NCI-H526 (cell line): ENCODE data around the gene STAC3.

Experiments
- DNase-seq, 2 experiments: peaks; one replicate each; lab custom pipeline; 2025; lab: John Stamatoyannopoulos, UW

Gene STAC3

GRCh38 chr12:57236201-57236924, 14.6 kb downstream of the STAC3 start:
- peak in 1 of 2 experiments; percentile 73 for DNase-seq

- DNase-seq = no peak
Measured at GRCh38 chr12:57235728-57236131, 15.3 kb downstream of the STAC3 start.

- peak; percentile 73 to 87 for DNase-seq
Measured at GRCh38 chr12:57235017-57235727, 15.8 kb downstream of the STAC3 start.

- DNase-seq = no peak
Measured at GRCh38 chr12:57234571-57235016, 16.4 kb downstream of the STAC3 start.

- no peak for DNase-seq
Measured at GRCh38 chr12:57234233-57234570, 16.8 kb downstream of the STAC3 start.

- no peak for DNase-seq
Measured at GRCh38 chr12:57233357-57234232, 17.4 kb downstream of the STAC3 start.

- no peak for DNase-seq
Measured at GRCh38 chr12:57232156-57232756, 18.7 kb downstream of the STAC3 start.

GRCh38 chr12:57231276-57232021, 19.5 kb downstream of the STAC3 start:
- no peak for DNase-seq

GRCh38 chr12:57230381-57231155, 20.4 kb downstream of the STAC3 start:
- DNase-seq = no peak

GRCh38 chr12:57229634-57230380, 21.2 kb downstream of the STAC3 start, which contains the start of gene SHMT2:
Gene SHMT2, plus strand, starts transcription at chr12:57229711. Its CDS starts 68 bp downstream, at chr12:57229779.
- peak; percentile 92 to 96 for DNase-seq

GRCh38 chr12:57229046-57229633, 21.8 kb downstream of the STAC3 start:
- DNase-seq = no peak

- DNase-seq = peak; percentile 45 to 56
Measured at GRCh38 chr12:57227315-57228115, 23.5 kb downstream of the STAC3 start.

GRCh38 chr12:57226588-57227314, 24.2 kb downstream of the STAC3 start:
- DNase-seq = peak in 1 of 2 experiments; percentile 49

- DNase-seq = no peak
Measured at GRCh38 chr12:57225680-57226210, 25.2 kb downstream of the STAC3 start.

GRCh38 chr12:57224973-57225679, 25.9 kb downstream of the STAC3 start:
- peak in 1 of 2 experiments; percentile 82 for DNase-seq

GRCh38 chr12:57224278-57224972, 26.6 kb downstream of the STAC3 start:
- no peak for DNase-seq
